GM23338 (cell line): ENCODE results near the gene MIF.

Experiments used
- CREB1 ChIP-seq: fragments of 250-450 bp; sonication (Bioruptor Pico); IDR thresholded peaks from 2 replicates; pipeline ENCODE4 v1.5.0; 2020; ENCODE audit warnings: low read depth, mild to moderate bottlenecking, moderate library complexity
- EZH2 ChIP-seq: fragments of 200-600 bp; sonication (generic); IDR thresholded peaks from one replicate; pipeline ENCODE4 v1.8.0; 2017; ENCODE audit warnings: antibody characterized with exemption, mild to moderate bottlenecking, low read depth; ENCODE audit not compliant: unreplicated experiment
- EZH2phosphoT487 ChIP-seq: fragments of 200-600 bp; sonication (generic); IDR thresholded peaks from one replicate; pipeline ENCODE4 v1.8.1; 2018; ENCODE audit warnings: antibody characterized with exemption; ENCODE audit not compliant: unreplicated experiment
- TF ChIP-seq, protein P1 (sequence below), 2 experiments: fragments of 200-600 bp in 1 of 2; sonication (generic) in 1 of 2; conservative IDR thresholded peaks; 2 replicates each; pipeline versions ENCODE4 v1.5.1 to v1.6.1; 2016 to 2017; ENCODE audit warnings: antibody characterized with exemption in 2 of 2, low read depth in 2 of 2, mild to moderate bottlenecking in 2 of 2, moderate library complexity in 1 of 2
- TF ChIP-seq, protein P2 (sequence below): IDR thresholded peaks from one replicate; pipeline ENCODE4 v1.6.1; 2018; ENCODE audit warnings: antibody characterized with exemption; ENCODE audit not compliant: unreplicated experiment

DNA sequence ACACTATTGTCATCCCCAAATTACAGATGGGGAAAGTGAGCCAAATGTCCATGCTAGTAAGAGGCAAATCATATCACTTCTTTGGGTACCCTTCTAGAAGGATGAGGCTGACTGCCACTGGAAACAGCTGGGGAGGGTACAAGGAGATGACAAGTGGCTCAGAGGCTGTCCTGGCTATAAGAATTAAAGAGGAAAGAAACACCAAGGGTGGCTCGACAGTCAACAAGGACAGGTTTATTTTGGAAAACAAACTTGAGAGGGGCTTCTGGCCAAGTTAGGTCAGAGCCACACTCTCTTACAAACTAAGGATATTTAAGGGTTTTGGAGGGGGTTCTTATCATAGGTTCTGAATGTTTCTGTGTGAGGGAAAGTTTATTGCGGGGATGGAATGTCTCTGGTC is 2.1 kb upstream of the MIF start:
- TF ChIP-seq, protein P1, sequence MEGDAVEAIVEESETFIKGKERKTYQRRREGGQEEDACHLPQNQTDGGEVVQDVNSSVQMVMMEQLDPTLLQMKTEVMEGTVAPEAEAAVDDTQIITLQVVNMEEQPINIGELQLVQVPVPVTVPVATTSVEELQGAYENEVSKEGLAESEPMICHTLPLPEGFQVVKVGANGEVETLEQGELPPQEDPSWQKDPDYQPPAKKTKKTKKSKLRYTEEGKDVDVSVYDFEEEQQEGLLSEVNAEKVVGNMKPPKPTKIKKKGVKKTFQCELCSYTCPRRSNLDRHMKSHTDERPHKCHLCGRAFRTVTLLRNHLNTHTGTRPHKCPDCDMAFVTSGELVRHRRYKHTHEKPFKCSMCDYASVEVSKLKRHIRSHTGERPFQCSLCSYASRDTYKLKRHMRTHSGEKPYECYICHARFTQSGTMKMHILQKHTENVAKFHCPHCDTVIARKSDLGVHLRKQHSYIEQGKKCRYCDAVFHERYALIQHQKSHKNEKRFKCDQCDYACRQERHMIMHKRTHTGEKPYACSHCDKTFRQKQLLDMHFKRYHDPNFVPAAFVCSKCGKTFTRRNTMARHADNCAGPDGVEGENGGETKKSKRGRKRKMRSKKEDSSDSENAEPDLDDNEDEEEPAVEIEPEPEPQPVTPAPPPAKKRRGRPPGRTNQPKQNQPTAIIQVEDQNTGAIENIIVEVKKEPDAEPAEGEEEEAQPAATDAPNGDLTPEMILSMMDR (conservative IDR thresholded peaks at IDR 0.05; ENCODE audit: low read depth in 2 of 2), result no peak
- TF ChIP-seq CREB1 (CRISPR knock-in tag) (no peak), EZH2 (no peak), EZH2phosphoT487 (no peak)
- TF ChIP-seq, protein P2, sequence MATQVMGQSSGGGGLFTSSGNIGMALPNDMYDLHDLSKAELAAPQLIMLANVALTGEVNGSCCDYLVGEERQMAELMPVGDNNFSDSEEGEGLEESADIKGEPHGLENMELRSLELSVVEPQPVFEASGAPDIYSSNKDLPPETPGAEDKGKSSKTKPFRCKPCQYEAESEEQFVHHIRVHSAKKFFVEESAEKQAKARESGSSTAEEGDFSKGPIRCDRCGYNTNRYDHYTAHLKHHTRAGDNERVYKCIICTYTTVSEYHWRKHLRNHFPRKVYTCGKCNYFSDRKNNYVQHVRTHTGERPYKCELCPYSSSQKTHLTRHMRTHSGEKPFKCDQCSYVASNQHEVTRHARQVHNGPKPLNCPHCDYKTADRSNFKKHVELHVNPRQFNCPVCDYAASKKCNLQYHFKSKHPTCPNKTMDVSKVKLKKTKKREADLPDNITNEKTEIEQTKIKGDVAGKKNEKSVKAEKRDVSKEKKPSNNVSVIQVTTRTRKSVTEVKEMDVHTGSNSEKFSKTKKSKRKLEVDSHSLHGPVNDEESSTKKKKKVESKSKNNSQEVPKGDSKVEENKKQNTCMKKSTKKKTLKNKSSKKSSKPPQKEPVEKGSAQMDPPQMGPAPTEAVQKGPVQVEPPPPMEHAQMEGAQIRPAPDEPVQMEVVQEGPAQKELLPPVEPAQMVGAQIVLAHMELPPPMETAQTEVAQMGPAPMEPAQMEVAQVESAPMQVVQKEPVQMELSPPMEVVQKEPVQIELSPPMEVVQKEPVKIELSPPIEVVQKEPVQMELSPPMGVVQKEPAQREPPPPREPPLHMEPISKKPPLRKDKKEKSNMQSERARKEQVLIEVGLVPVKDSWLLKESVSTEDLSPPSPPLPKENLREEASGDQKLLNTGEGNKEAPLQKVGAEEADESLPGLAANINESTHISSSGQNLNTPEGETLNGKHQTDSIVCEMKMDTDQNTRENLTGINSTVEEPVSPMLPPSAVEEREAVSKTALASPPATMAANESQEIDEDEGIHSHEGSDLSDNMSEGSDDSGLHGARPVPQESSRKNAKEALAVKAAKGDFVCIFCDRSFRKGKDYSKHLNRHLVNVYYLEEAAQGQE, result no peak
